GM19023 (cell line): ENCODE data around the gene ADGRF3.
"Not testable (repeated sequence)": the region's sequence is repeated elsewhere in the genome, so short reads cannot be mapped to it uniquely, and the experiment has no call there.

Experiments
- ATAC-seq: cut with Tn5 transposase; IDR thresholded peaks from one replicate; pipeline ENCODE4 v1.9.1; 2021; ENCODE audit warnings: mild to moderate bottlenecking, moderate library complexity; ENCODE audit not compliant: unreplicated experiment

ADGRF3 gene

GRCh38 chr2:26351375-26352090 lies 4.9 kb upstream of the ADGRF3 start:
- ATAC-seq = no peak

- ATAC-seq = no peak
Observed at GRCh38 chr2:26349690-26350089, 3.1 kb upstream of the ADGRF3 start.

- ATAC-seq = no peak
Observed at GRCh38 chr2:26347286-26347865, 787 bp upstream of the ADGRF3 start.

- ATAC-seq = peak; percentile 96
Observed at GRCh38 chr2:26345545-26346453, 790 bp downstream of the ADGRF3 start, which contains the start of gene SELENOI. Gene SELENOI (plus strand): TSS chr2:26346143. CDS start chr2:26346233, 90 bp downstream.

- ATAC-seq = no peak
Observed at GRCh38 chr2:26345283-26345544, 1.4 kb downstream of the ADGRF3 start.

GRCh38 chr2:26344581-26345282 lies 1.9 kb downstream of the ADGRF3 start:
- no peak for ATAC-seq

- no peak for ATAC-seq
Observed at GRCh38 chr2:26340831-26341230, 5.8 kb downstream of the ADGRF3 start.

- ATAC-seq = no peak
Observed at GRCh38 chr2:26337298-26337697, 9.3 kb downstream of the ADGRF3 start.

- no peak for ATAC-seq
Observed at GRCh38 chr2:26336719-26337118, 9.9 kb downstream of the ADGRF3 start.

- ATAC-seq = no peak
Observed at GRCh38 chr2:26335231-26335630, 11.4 kb downstream of the ADGRF3 start.

- ATAC-seq = no peak
Observed at GRCh38 chr2:26333293-26333692, 13.3 kb downstream of the ADGRF3 start.

GRCh38 chr2:26331321-26331720 lies 15.3 kb downstream of the ADGRF3 start:
- ATAC-seq = not testable (repeated sequence)

- ATAC-seq = no peak
Observed at GRCh38 chr2:26330604-26331003, 16.0 kb downstream of the ADGRF3 start.

GRCh38 chr2:26330114-26330549 lies 16.5 kb downstream of the ADGRF3 start:
- ATAC-seq = no peak

GRCh38 chr2:26329083-26329482 lies 17.5 kb downstream of the ADGRF3 start:
- ATAC-seq = not testable (repeated sequence)

GRCh38 chr2:26327291-26328272 lies 19.0 kb downstream of the ADGRF3 start:
- ATAC-seq = no peak

- no peak for ATAC-seq
Observed at GRCh38 chr2:26326514-26326913, 20.1 kb downstream of the ADGRF3 start.

- ATAC-seq = no peak
Observed at GRCh38 chr2:26325851-26326250, 20.7 kb downstream of the ADGRF3 start.

- no peak for ATAC-seq
Observed at GRCh38 chr2:26324903-26325302, 21.7 kb downstream of the ADGRF3 start.

- ATAC-seq = not testable (repeated sequence)
Observed at GRCh38 chr2:26324479-26324878, 22.1 kb downstream of the ADGRF3 start.
